ENCODE data around the gene GRIK3. TPM values are rescaled to one million over a fixed set of nuclear protein-coding genes. Genes with fewer than 3 reads are reported as not detected.
"Not testable (repeated sequence)": the region's sequence is repeated elsewhere in the genome, so short reads cannot be mapped to it uniquely, and the experiment has no call there.

Gene GRIK3
- total RNA-seq, 1 donor: under 0.01 TPM

DNA sequence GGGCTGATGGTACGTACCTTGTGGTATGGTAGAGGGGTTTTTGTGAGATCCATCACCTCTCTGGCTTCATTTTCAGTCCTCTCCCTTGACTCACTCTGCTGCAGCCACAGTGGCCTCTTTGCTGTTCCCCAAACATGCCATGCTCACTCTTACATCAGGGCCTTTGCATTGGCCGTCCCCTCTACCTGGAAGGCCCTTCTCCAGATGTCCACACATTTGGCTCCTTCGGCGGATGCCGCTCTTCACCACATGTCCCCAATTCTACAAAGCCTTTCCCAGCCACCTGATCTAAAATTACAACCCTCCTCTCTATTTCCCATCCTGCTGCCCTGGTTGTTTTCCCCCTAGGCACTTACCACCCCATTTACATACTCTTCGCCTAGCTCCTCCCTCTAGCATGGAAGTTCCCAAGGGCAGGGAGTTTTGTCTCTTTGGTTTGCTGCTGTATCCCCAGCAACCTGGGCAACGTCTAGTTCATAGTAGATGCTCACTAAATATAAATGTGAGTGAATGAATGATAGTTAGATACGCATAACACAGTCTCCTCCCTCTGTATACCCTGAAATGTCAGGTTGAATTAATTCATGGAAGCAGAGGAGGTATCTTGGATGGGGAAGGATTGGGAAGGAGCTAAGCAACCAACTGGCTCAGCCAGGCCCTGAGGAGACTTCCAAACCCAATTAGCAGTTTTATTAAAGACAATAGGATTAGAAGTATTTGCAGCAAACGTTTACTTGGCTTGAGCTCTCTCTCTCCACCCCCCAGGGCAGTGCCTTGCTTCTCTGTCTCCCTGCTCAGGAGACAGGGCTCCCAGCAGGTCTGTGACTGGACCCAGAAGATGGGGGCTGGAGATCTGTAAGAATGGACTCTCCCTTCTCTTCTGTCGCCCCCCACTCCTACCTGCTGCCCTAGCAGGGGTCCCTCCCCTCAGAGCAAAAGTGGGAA is 264.2 kb downstream of the GRIK3 start:
- no peak overlapping the region for H3K4me3 ChIP-seq (ENCODE audit: low read length)
- no peaks in the 10 kb centered on the region for H3K4me1 ChIP-seq (ENCODE audit: insufficient read depth, low read length)
- H3K27me3 ChIP-seq (ENCODE audit: insufficient read depth, low read length): peaks cover 10% of the 10 kb centered on the region
- H3K9me3 ChIP-seq (ENCODE audit: low read depth, low read length): no peaks in the 10 kb centered on the region

DNA sequence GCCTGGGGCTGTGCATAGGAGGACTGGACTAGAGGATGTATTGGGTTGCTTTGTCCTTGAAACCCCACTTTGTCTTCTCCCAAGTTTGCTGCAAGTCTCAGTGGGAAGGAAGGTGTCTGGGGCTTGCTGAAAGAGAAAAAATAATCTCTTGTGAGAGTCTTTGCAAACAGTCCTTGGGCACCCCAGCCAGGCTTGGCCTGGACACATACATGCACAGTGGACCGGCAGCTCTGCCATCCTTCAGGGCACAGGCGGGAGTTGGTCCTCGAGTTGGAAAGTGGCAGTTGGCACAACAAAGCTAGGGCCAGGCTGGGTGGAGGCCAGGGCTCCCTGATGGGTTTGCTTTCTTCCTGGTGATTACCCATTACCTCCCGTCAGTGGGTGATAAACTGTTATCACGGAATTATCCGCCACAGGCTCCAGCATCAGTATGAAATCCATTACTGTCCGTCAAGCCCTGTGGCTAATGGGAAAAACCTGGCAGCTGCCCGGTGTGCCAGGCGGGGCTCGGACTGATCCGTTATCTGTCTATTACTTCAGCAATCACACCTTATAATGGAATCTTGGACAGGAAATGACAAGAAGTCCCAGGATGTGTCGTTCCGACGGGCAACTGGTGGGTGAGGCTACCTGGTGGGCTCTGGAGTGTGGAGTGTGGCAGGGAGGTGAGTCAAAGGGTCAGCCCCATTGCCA is 265.7 kb downstream of the GRIK3 start:
- no peaks in the 10 kb centered on the region for H3K4me1 ChIP-seq (ENCODE audit: insufficient read depth, low read length)
- no peaks in the 10 kb centered on the region for H3K9me3 ChIP-seq (ENCODE audit: low read depth, low read length)
- H3K4me3 ChIP-seq (ENCODE audit: low read length): no peak overlapping the region
- H3K27me3 ChIP-seq (ENCODE audit: insufficient read depth, low read length): peaks cover 10% of the 10 kb centered on the region

DNA sequence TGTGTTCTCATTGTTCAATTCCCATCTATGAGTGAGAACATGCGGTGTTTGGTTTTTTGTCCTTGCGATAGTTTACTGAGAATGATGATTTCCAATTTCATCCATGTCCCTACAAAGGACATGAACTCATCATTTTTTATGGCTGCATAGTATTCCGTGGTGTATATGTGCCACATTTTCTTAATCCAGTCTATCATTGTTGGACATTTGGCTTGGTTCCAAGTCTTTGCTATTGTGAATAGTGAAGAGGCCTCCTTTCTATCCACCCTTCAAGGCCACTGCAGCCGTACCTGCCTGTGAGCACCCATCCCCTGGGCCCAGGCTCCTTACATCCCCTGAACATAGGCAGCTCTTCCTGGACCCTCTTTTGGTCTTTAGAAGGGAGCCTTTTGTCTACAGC is 266.9 kb downstream of the GRIK3 start:
- not testable (repeated sequence) for H3K9me3 ChIP-seq (ENCODE audit: low read depth, low read length); H3K27me3 ChIP-seq (ENCODE audit: insufficient read depth, low read length); H3K4me1 ChIP-seq (ENCODE audit: insufficient read depth, low read length); H3K4me3 ChIP-seq (ENCODE audit: low read length)

DNA sequence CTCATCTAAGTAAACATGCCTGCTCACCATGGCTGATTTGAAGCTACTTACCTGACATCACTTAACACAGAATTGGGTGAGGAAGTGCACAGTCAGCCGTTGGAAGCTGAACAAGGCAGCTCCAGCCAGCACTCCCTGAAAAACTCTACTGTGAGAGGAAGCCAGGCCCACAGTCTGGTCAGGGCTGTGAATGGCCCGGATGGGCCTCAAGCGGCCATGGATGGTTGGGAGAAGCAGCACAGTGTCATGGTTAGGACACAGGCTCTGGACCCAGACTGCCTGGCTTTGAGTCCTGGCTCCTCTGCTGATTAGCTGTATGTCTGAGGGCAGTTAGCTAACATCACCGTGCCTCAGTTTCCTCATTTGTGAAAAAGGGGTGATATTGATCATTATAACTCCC is 267.8 kb downstream of the GRIK3 start:
- peaks cover 10% of the 10 kb centered on the region for H3K27me3 ChIP-seq (ENCODE audit: insufficient read depth, low read length)
- no peaks in the 10 kb centered on the region for H3K9me3 ChIP-seq (ENCODE audit: low read depth, low read length)
- H3K4me1 ChIP-seq (ENCODE audit: insufficient read depth, low read length): no peaks in the 10 kb centered on the region
- H3K4me3 ChIP-seq (ENCODE audit: low read length): no peak overlapping the region

DNA sequence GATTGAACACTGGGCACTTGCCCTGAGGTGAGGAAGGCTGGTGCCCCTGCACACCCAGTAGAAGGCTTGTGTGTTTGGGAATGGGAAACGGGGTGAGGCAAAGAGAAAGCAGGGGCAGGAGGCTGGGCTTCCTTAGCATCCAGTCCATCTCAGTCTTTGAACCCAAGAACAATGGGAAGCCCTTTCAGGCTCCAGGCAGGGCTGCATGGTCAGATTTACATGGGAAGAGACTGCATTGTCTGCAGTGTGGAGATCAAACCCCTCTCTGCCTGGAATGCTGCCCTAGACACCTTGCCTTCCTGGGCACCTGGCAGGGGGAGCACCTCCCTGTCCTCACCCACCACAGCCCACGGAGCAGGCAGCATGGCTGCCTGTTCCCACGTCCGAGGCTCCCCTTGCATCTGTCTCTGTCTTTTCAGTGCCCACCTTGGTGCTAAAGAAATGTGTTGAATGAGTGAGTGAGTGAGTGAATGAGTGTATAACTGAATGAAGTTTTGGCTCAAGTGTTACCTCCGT is 268.5 kb downstream of the GRIK3 start:
- H3K4me3 ChIP-seq (ENCODE audit: low read length): no peak overlapping the region
- peaks cover 7% of the 10 kb centered on the region for H3K27me3 ChIP-seq (ENCODE audit: insufficient read depth, low read length)
- no peaks in the 10 kb centered on the region for H3K4me1 ChIP-seq (ENCODE audit: insufficient read depth, low read length)
- H3K9me3 ChIP-seq (ENCODE audit: low read depth, low read length): no peaks in the 10 kb centered on the region

DNA sequence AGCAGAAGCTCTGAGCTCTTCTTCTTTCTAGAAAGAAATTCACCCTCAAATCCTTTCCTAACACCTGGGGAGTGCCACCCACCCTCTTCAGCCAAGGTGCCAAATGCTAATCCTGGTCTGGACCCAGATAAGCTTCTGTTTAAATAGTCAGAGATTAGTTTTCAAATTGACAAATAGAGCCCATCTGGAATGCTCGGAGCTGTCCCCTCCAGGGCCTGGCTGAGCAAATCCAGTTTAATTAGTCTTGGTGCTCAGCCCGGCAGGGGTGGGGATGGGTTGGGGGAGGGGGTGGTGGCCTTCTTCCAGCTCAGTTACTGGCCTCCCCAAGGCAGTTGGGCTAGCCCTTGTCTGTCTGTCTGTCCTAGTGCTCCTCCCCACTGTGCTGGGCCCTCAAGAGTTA is 269.5 kb downstream of the GRIK3 start:
- H3K9me3 ChIP-seq (ENCODE audit: low read depth, low read length): no peaks in the 10 kb centered on the region
- H3K4me3 ChIP-seq (ENCODE audit: low read length): no peak overlapping the region
- H3K27me3 ChIP-seq (ENCODE audit: insufficient read depth, low read length): peaks cover 3% of the 10 kb centered on the region
- H3K4me1 ChIP-seq (ENCODE audit: insufficient read depth, low read length): no peaks in the 10 kb centered on the region

DNA sequence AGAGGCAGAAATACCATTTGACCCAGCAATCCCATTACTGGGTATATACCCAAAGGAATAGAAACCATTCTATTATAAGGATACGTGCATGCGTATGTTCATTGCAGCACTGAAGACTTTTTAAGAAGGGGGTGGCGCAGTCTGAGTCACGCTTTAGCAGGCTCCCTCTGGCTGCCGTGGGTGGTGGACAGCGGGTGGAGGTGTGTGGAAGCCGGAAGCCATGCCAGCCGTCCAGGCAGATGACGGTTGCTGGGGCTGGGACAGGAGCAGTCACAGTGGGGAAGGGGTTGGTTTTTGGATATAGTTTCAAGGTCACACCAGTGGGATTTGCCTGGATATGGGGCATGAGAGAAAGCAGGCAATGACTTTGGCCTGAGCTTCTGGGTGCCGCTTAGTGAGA is 270.5 kb downstream of the GRIK3 start:
- Histone ChIP-seq H3K27me3 (ENCODE audit: insufficient read depth, low read length) (no peaks in the 10 kb centered on the region), H3K4me3 (ENCODE audit: low read length) (no peak overlapping the region), H3K4me1 (ENCODE audit: insufficient read depth, low read length) (no peaks in the 10 kb centered on the region), H3K9me3 (ENCODE audit: low read depth, low read length) (no peaks in the 10 kb centered on the region)

DNA sequence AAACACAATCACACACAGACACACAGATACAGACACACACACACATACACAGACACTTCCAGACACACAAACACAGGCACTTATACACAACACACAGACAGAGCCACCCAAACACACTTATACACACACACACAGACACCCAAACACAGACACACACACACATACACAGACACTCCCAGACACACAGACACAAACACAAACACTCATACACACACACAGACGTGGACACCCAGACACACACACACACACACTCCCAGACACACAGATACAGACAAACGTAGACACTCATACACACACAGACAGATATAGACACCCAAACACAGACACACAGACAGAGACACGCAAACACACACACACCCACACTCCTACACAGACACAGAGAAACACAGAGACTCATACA is 272.1 kb downstream of the GRIK3 start:
- no peaks in the 10 kb centered on the region for H3K9me3 ChIP-seq (ENCODE audit: low read depth, low read length)
- no peak overlapping the region for H3K4me3 ChIP-seq (ENCODE audit: low read length)
- no peaks in the 10 kb centered on the region for H3K4me1 ChIP-seq (ENCODE audit: insufficient read depth, low read length)
- H3K27me3 ChIP-seq (ENCODE audit: insufficient read depth, low read length): no peaks in the 10 kb centered on the region

DNA sequence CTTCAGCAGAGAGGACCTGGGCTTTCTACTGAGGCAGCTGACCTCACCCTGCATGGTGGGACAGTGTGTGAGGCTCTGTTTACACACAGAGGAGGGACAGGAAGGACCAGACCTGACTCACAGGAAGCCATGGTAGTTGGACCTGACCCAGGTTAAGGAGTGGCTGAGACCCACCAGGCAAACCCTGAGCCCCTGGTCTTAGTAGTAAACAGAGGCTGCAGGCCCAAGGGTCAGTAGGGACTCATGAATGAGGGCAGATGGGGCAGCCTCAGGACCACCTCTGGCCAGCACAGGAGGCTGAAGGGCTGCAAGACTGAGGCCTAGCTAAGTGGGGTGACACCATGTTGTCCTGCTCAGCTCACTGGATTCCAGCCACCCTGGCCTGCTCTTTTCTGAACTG is 273.2 kb downstream of the GRIK3 start:
- Histone ChIP-seq H3K4me1 (ENCODE audit: insufficient read depth, low read length) (no peaks in the 10 kb centered on the region), H3K27me3 (ENCODE audit: insufficient read depth, low read length) (no peaks in the 10 kb centered on the region), H3K9me3 (ENCODE audit: low read depth, low read length) (no peaks in the 10 kb centered on the region), H3K4me3 (ENCODE audit: low read length) (no peak overlapping the region)

DNA sequence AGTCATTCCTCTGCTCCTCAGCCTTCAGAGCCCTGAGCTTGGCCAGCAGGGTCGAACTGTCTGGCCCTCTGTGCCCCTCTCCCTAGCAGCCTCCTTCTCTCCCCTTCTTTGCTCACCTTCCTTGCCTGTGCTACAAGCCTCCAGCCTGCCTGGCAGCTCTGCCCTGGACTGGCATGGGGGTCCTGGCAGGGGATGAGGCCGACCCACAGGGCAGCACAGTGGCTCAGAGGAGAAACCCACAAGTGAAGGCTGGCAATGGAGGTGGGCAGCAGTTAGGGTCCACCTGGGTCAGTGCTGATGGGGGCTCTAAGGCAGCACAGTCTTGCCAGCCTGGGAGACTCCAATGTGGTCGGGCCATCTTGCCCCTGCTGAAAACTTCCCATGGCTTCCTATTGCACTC is 274.2 kb downstream of the GRIK3 start:
- Histone ChIP-seq H3K4me3 (ENCODE audit: low read length) (no peak overlapping the region), H3K4me1 (ENCODE audit: insufficient read depth, low read length) (no peaks in the 10 kb centered on the region), H3K27me3 (ENCODE audit: insufficient read depth, low read length) (no peaks in the 10 kb centered on the region)

DNA sequence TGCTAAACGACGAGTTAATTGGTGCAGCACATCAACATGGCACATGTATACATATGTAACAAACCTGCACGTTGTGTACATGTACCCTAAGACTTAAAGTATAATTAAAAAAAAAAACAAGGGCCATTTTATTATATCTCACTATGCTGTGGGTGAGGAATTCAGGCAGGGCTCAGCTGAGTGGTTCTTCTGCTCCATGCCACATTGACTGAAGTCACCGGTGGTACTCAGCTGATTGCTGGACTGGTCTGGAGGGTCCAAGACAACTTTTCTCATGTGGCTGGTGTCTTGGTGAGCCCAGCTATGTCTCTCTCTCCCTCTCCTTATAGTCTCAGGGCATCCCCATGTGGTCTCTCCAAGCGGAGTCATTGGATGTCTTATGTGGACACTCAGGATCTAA is 275.0 kb downstream of the GRIK3 start:
- no peaks in the 10 kb centered on the region for H3K27me3 ChIP-seq (ENCODE audit: insufficient read depth, low read length)
- no peaks in the 10 kb centered on the region for H3K4me1 ChIP-seq (ENCODE audit: insufficient read depth, low read length)
- H3K4me3 ChIP-seq (ENCODE audit: low read length): no peak overlapping the region
- H3K9me3 ChIP-seq (ENCODE audit: low read depth, low read length): no peaks in the 10 kb centered on the region

More for the DNA sequence above, 274.2 kb downstream of the GRIK3 start:
- no peaks in the 10 kb centered on the region for H3K9me3 ChIP-seq (ENCODE audit: low read depth, low read length)

DNA sequence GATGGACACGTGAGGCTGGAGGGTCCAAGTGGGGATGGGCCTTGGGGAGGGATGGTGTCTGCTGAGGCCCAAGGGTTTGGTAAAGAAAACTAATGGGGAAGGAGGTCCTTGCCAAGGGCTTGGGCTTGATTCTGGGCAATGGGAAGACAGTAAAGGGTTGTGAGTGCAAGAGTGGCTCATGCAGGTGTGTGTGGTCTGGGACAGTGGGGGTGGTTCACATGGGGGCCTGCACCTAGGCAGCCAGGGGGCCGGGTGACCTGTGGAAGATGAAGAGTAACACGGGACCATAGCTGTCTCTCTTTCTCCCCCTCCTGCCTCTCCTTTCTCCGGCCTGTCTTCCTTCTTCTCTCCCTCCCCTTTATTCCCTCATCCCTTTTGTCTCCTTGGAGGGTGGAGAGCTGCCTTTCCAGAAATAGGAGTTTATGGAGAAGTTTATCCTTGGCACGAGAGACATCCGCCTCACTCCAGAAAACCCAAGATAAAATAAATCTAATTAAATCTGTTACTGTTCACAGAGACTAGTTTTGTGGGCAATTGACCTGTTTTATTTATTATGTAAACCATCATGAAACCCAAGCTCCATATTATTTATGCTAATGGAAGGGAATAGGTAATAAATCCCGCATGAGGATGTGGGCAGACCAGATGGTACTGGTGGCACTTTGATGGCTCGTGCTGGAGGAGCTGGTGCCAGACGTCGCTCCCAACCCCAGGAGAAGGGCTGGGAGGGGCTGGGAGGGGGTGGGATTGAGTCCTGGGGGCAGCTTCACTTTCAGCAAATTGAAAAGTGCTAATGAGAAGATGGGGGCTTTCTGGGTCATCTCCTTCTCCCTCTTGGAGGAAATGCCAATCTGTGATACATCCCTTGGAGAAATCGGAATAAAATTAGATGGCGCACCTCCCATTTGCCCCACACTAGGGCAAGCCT is 278.7 kb downstream of the GRIK3 start:
- Histone ChIP-seq H3K4me3 (ENCODE audit: low read length) (no peak overlapping the region), H3K9me3 (ENCODE audit: low read depth, low read length) (no peaks in the 10 kb centered on the region), H3K27me3 (ENCODE audit: insufficient read depth, low read length) (no peaks in the 10 kb centered on the region), H3K4me1 (ENCODE audit: insufficient read depth, low read length) (no peaks in the 10 kb centered on the region)

DNA sequence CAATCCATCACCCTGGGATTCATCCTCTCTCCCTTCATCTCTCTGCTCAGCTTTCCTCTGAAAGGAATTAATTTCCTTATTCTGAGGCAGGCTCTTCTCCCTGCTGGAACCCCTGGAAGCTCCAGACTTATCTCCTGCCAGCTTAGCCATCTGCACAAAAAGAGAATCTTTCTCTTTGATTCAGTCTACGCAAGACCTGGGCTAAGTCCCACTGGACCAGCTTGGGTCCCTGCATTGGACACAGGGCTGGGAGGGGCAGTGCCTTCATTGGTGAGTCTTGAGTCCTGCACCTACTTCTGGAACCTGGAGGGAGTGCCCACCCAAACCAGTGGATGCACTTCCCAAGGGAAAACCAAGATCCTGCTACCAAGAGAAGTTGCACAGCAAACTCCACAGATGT is 279.9 kb downstream of the GRIK3 start:
- no peaks in the 10 kb centered on the region for H3K27me3 ChIP-seq (ENCODE audit: insufficient read depth, low read length)
- no peaks in the 10 kb centered on the region for H3K4me1 ChIP-seq (ENCODE audit: insufficient read depth, low read length)
- no peak overlapping the region for H3K4me3 ChIP-seq (ENCODE audit: low read length)
- H3K9me3 ChIP-seq (ENCODE audit: low read depth, low read length): no peaks in the 10 kb centered on the region

DNA sequence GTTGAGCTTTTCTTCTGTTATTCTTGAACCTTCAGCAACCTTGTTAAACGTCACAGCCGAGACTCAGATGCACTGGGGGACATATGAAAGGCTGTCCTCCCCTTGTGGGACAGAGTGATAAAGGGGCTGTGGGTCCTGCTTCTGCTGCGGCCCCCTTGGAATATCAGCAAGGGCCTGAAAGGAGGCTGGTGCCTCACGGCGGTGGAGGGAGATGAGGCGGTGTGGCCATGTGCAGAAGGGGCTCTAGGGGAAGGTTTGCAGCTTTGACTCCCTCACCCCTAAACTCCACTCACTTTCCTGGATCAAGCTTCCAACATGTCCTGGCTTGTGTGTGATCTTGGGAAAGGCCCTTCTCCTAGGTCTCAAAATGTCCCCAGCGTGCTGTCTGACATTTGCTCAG is 280.9 kb downstream of the GRIK3 start:
- Histone ChIP-seq H3K4me3 (ENCODE audit: low read length) (no peak overlapping the region), H3K27me3 (ENCODE audit: insufficient read depth, low read length) (no peaks in the 10 kb centered on the region), H3K9me3 (ENCODE audit: low read depth, low read length) (no peaks in the 10 kb centered on the region), H3K4me1 (ENCODE audit: insufficient read depth, low read length) (no peaks in the 10 kb centered on the region)
